ENCODE data around the gene TPRN.

- no peak for TF ChIP-seq CTCF (conservative IDR thresholded peaks at IDR 0.05 in 1 of 2, IDR thresholded peaks at IDR 0.05 in 1 of 2; ENCODE audit: extremely low read depth in 1 of 2, insufficient read depth in 1 of 2, low read depth in 1 of 2, low read length in 2 of 2)
- TF ChIP-seq EZH2 (IDR thresholded peaks at IDR 0.05; ENCODE audit: borderline replicate concordance, low read length) = no peak
Measured at GRCh38 chr9:137149942-137150616, 50.5 kb downstream of the TPRN start.

Data from mammary epithelial cell (primary cell).